HL-60 (cell line): ENCODE results near the gene HIVEP1.

Experiments used
- DNase-seq, 2 experiments: peaks; one replicate each; pipeline ENCODE4 v3.0.0-alpha.2; 2010 to 2020; ENCODE audit warnings: low read depth in 1 of 2, low spot score in 1 of 2
- H3K27ac ChIP-seq: fragments of 250-450 bp; sonication (Bioruptor Pico); replicated peaks from 2 replicates; pipeline ENCODE4 v1.5.1; 2020; ENCODE audit warnings: mild to moderate bottlenecking, moderate library complexity
- H3K27me3 ChIP-seq: fragments of 250-450 bp; sonication (Bioruptor Pico); 2 replicates; pipeline ENCODE4 v1.5.1; 2021; ENCODE audit warnings: mild to moderate bottlenecking, moderate library complexity; ENCODE audit not compliant: insufficient read depth, poor library complexity, severe bottlenecking
- H3K4me3 ChIP-seq: replicated peaks from 2 replicates; pipeline ENCODE4 v1.5.1; 2011; ENCODE audit warnings: mild to moderate bottlenecking, control low read depth, low read length; ENCODE audit not compliant: insufficient read depth
- GABPA ChIP-seq: IDR thresholded peaks from 2 replicates; pipeline ENCODE4 v1.6.1; 2012; ENCODE audit warnings: low read depth
- POLR2AphosphoS5 ChIP-seq: IDR thresholded peaks from 2 replicates; pipeline ENCODE4 v1.6.1; 2012; ENCODE audit warnings: low read depth
- SPI1 ChIP-seq: IDR thresholded peaks from 2 replicates; pipeline ENCODE4 v1.6.1; 2012; ENCODE audit warnings: low read depth, mild to moderate bottlenecking, borderline replicate concordance
- TF ChIP-seq, protein P1 (sequence below): IDR thresholded peaks from one replicate; pipeline ENCODE4 v1.5.1; 2011; ENCODE audit warnings: low read length, control low read depth, inconsistent platforms; ENCODE audit not compliant: insufficient read depth
- TF ChIP-seq, protein P2 (sequence below): IDR thresholded peaks from 2 replicates; pipeline ENCODE4 v1.6.1; 2012; ENCODE audit warnings: low read depth; ENCODE audit not compliant: insufficient replicate concordance

HIVEP1 gene

GRCh38 chr6:12138936-12139335, 126.8 kb downstream of the HIVEP1 start:
- no peak overlapping the region for H3K4me3 ChIP-seq

GRCh38 chr6:12147557-12148316, 135.6 kb downstream of the HIVEP1 start:
- TF ChIP-seq, protein P1, sequence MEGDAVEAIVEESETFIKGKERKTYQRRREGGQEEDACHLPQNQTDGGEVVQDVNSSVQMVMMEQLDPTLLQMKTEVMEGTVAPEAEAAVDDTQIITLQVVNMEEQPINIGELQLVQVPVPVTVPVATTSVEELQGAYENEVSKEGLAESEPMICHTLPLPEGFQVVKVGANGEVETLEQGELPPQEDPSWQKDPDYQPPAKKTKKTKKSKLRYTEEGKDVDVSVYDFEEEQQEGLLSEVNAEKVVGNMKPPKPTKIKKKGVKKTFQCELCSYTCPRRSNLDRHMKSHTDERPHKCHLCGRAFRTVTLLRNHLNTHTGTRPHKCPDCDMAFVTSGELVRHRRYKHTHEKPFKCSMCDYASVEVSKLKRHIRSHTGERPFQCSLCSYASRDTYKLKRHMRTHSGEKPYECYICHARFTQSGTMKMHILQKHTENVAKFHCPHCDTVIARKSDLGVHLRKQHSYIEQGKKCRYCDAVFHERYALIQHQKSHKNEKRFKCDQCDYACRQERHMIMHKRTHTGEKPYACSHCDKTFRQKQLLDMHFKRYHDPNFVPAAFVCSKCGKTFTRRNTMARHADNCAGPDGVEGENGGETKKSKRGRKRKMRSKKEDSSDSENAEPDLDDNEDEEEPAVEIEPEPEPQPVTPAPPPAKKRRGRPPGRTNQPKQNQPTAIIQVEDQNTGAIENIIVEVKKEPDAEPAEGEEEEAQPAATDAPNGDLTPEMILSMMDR = no peak
- TF ChIP-seq POLR2AphosphoS5 (no peak), SPI1 (no peak), GABPA (no peak)
- TF ChIP-seq, protein P2, sequence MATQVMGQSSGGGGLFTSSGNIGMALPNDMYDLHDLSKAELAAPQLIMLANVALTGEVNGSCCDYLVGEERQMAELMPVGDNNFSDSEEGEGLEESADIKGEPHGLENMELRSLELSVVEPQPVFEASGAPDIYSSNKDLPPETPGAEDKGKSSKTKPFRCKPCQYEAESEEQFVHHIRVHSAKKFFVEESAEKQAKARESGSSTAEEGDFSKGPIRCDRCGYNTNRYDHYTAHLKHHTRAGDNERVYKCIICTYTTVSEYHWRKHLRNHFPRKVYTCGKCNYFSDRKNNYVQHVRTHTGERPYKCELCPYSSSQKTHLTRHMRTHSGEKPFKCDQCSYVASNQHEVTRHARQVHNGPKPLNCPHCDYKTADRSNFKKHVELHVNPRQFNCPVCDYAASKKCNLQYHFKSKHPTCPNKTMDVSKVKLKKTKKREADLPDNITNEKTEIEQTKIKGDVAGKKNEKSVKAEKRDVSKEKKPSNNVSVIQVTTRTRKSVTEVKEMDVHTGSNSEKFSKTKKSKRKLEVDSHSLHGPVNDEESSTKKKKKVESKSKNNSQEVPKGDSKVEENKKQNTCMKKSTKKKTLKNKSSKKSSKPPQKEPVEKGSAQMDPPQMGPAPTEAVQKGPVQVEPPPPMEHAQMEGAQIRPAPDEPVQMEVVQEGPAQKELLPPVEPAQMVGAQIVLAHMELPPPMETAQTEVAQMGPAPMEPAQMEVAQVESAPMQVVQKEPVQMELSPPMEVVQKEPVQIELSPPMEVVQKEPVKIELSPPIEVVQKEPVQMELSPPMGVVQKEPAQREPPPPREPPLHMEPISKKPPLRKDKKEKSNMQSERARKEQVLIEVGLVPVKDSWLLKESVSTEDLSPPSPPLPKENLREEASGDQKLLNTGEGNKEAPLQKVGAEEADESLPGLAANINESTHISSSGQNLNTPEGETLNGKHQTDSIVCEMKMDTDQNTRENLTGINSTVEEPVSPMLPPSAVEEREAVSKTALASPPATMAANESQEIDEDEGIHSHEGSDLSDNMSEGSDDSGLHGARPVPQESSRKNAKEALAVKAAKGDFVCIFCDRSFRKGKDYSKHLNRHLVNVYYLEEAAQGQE = no peak
- no peaks in the 10 kb centered on the region for H3K27me3 ChIP-seq
- no peak overlapping the region for H3K27ac ChIP-seq
- DNase-seq = no peak
- no peak overlapping the region for H3K4me3 ChIP-seq

More at GRCh38 chr6:12138936-12139335, 126.8 kb downstream of the HIVEP1 start:
- no peak for DNase-seq
- H3K27me3 ChIP-seq = no peaks in the 10 kb centered on the region
- TF ChIP-seq GABPA (no peak), POLR2AphosphoS5 (no peak), SPI1 (no peak)
- TF ChIP-seq, protein P2 = no peak
- TF ChIP-seq, protein P1 = no peak
- H3K27ac ChIP-seq = no peak overlapping the region

GRCh38 chr6:12148317-12148801, 136.2 kb downstream of the HIVEP1 start:
- H3K4me3 ChIP-seq = no peak overlapping the region
- H3K27me3 ChIP-seq = no peaks in the 10 kb centered on the region
- no peak for TF ChIP-seq GABPA
- TF ChIP-seq POLR2AphosphoS5 = no peak
- TF ChIP-seq, protein P2 = no peak
- no peak for TF ChIP-seq SPI1
- TF ChIP-seq, protein P1 = no peak
- DNase-seq = no peak
- no peak overlapping the region for H3K27ac ChIP-seq
